IMR-90 (cell line): ENCODE results near the gene FES. TPM values are rescaled to one million over a fixed set of nuclear protein-coding genes. Genes with fewer than 3 reads are reported as not detected.

Source experiments
- ATAC-seq: fragments of 200-7000 bp; cut with Tn5 transposase; 2 replicates; pipeline ENCODE4 v1.9.1; 2020; ENCODE audit warnings: low read depth, mild to moderate bottlenecking, moderate library complexity
- BruUV-seq: library from RNA; stranded (reverse); fragments of 400-500 nt; replicated peaks from 2 replicates; lab custom pipeline; 2021; lab: Mats Ljungman, UMichigan
- CTCF ChIA-PET: fragments of 300-600 bp; formaldehyde crosslinking; extraction: SDS; loops from one replicate; lab custom pipeline; 2021; ENCODE audit warnings: antibody characterized with exemption; lab: Yijun Ruan, JAX
- POLR2A ChIA-PET: fragments of 300-600 bp; sonication (Branson Sonifier 250); formaldehyde crosslinking; loops from one replicate; lab custom pipeline; 2022; ENCODE audit warnings: antibody characterized with exemption; ENCODE audit not compliant: unreplicated experiment; lab: Charles Lee
- DNase-seq: peaks from one replicate; pipeline ENCODE4 v3.0.0; 2013
- H2AFZ ChIP-seq: replicated peaks from 2 replicates; pipeline ENCODE3; 2013; ENCODE audit warnings: low read length, mild to moderate bottlenecking; ENCODE audit not compliant: poor library complexity
- H2AK5ac ChIP-seq: 2 replicates; pipeline ENCODE4 v1.6.1; 2013; ENCODE audit warnings: low read depth, low read length, inconsistent platforms
- H2AK9ac ChIP-seq: replicated peaks from 2 replicates; pipeline ENCODE3; 2013; ENCODE audit warnings: mild to moderate bottlenecking, low read depth, low read length, moderate library complexity; ENCODE audit not compliant: poor library complexity
- H2BK120ac ChIP-seq: 2 replicates; pipeline ENCODE4 v1.6.1; 2013; ENCODE audit warnings: low read depth, low read length, inconsistent platforms
- H2BK15ac ChIP-seq: 3 replicates; pipeline ENCODE4 v1.6.1; 2013; ENCODE audit warnings: low read depth, low read length, inconsistent platforms
- H2BK20ac ChIP-seq: 2 replicates; pipeline ENCODE4 v1.6.1; 2013; ENCODE audit warnings: low read depth, mild to moderate bottlenecking, inconsistent platforms, low read length, moderate library complexity
- H2BK5ac ChIP-seq: 2 replicates; pipeline ENCODE4 v1.6.1; 2013; ENCODE audit warnings: mild to moderate bottlenecking, low read depth, low read length, inconsistent platforms; ENCODE audit not compliant: poor library complexity, severe bottlenecking
- H3K14ac ChIP-seq: replicated peaks from 2 replicates; pipeline ENCODE4 v1.6.1; 2013; ENCODE audit warnings: low read depth, low read length, inconsistent platforms
- H3K18ac ChIP-seq: 2 replicates; pipeline ENCODE4 v1.6.1; 2013; ENCODE audit warnings: low read depth, low read length, control low read depth
- H3K23ac ChIP-seq: 2 replicates; pipeline ENCODE4 v1.6.1; 2013; ENCODE audit warnings: low read depth, low read length, inconsistent platforms
- H3K27ac ChIP-seq: 2 replicates; pipeline ENCODE4 v1.5.1; 2013; ENCODE audit warnings: mild to moderate bottlenecking, control low read depth, low read length; ENCODE audit not compliant: insufficient read depth
- H3K27me3 ChIP-seq: 2 replicates; pipeline ENCODE4 v1.6.1; 2013; ENCODE audit warnings: low read length; ENCODE audit not compliant: control insufficient read depth, insufficient read depth
- H3K36me3 ChIP-seq: 2 replicates; pipeline ENCODE4 v1.6.1; 2013; ENCODE audit warnings: low read length, mixed read lengths; ENCODE audit not compliant: control insufficient read depth, insufficient read depth
- H3K4ac ChIP-seq: 2 replicates; pipeline ENCODE4 v1.6.1; 2013; ENCODE audit warnings: low read depth, low read length, inconsistent platforms
- H3K4me1 ChIP-seq: 2 replicates; pipeline ENCODE4 v1.6.1; 2013; ENCODE audit warnings: low read length, mixed read lengths; ENCODE audit not compliant: control insufficient read depth, insufficient read depth
- H3K4me2 ChIP-seq: 2 replicates; pipeline ENCODE4 v1.6.1; 2013; ENCODE audit warnings: low read depth, mild to moderate bottlenecking, control low read depth, low read length, moderate library complexity
- H3K4me3 ChIP-seq: 2 replicates; pipeline ENCODE4 v1.5.1; 2013; ENCODE audit warnings: low read depth, mild to moderate bottlenecking, control low read depth, low read length, moderate library complexity; ENCODE audit not compliant: insufficient read depth
- H3K56ac ChIP-seq: 2 replicates; pipeline ENCODE4 v1.6.1; 2013; ENCODE audit warnings: low read length, inconsistent platforms; ENCODE audit not compliant: insufficient read depth; ENCODE audit errors: extremely low read depth
- H3K79me1 ChIP-seq, 2 experiments: 2 replicates each; pipeline ENCODE4 v1.6.1; 2013; ENCODE audit warnings: low read length in 2 of 2, inconsistent platforms in 1 of 2, low read depth in 1 of 2
- H3K9ac ChIP-seq: 2 replicates; pipeline ENCODE4 v1.6.1; 2013; ENCODE audit warnings: low read depth, low read length, control low read depth
- H3K9me1 ChIP-seq: 2 replicates; pipeline ENCODE4 v1.6.1; 2013; ENCODE audit warnings: low read length, inconsistent platforms; ENCODE audit not compliant: insufficient read depth
- H3K9me3 ChIP-seq: 2 replicates; pipeline ENCODE4 v1.6.1; 2013; ENCODE audit warnings: low read length; ENCODE audit not compliant: control insufficient read depth, insufficient read depth
- H4K20me1 ChIP-seq: 2 replicates; pipeline ENCODE4 v1.6.1; 2013; ENCODE audit warnings: low read length, inconsistent platforms; ENCODE audit not compliant: insufficient read depth
- H4K5ac ChIP-seq: 2 replicates; pipeline ENCODE4 v1.6.1; 2013; ENCODE audit warnings: mild to moderate bottlenecking, low read depth, low read length, control low read depth
- H4K8ac ChIP-seq, 2 experiments: 2 replicates each; pipeline ENCODE4 v1.6.1; 2013; ENCODE audit warnings: low read depth in 2 of 2, low read length in 2 of 2, control low read depth in 1 of 2, inconsistent platforms in 1 of 2
- H4K91ac ChIP-seq: 2 replicates; pipeline ENCODE4 v1.6.1; 2013; ENCODE audit warnings: low read depth, low read length, inconsistent platforms; ENCODE audit not compliant: insufficient read depth
- MXI1 ChIP-seq: IDR thresholded peaks from 2 replicates; pipeline ENCODE4 v1.6.1; 2012; ENCODE audit warnings: low read depth, mild to moderate bottlenecking, low read length, moderate library complexity, borderline replicate concordance
- NFE2L2 ChIP-seq: fragments of 150-350 bp; IDR thresholded peaks from 2 replicates; pipeline ENCODE4 v1.6.1; 2016; ENCODE audit warnings: low read depth, mild to moderate bottlenecking, low read length
- POLR2A ChIP-seq: IDR thresholded peaks from 2 replicates; pipeline ENCODE4 v1.6.1; 2012; ENCODE audit warnings: mild to moderate bottlenecking, low read depth, low read length
- RFX5 ChIP-seq: IDR thresholded peaks from 2 replicates; pipeline ENCODE4 v1.8.0; 2012; ENCODE audit warnings: low read depth, mild to moderate bottlenecking, low read length, moderate library complexity
- USF2 ChIP-seq: fragments of 150-350 bp; IDR thresholded peaks from 2 replicates; pipeline ENCODE4 v1.6.1; 2017; ENCODE audit warnings: mild to moderate bottlenecking, antibody characterized with exemption, low read length, low read depth
- WGBS, 2 experiments: methylation state at CpG; one replicate each; pipeline versions ENCODE4 v1.1.5 to v1.1.7; 2013; ENCODE audit warnings: missing lambda C conversion rate in 2 of 2; ENCODE audit not compliant: insufficient read length in 1 of 2; ENCODE audit errors: extremely low coverage in 2 of 2; 5-methylcytosine and 5-hydroxymethylcytosine counted together
- dilution Hi-C: fragments of 300-500 bp; cut with HindIII; formaldehyde crosslinking; loops from one replicate; pipeline ENCODE4 v1.14.3; 2018; ENCODE audit warnings: low sequenced_read_pairs; ENCODE audit not compliant: unreplicated experiment
- in situ Hi-C: fragments of 300-500 bp; cut with MboI; formaldehyde crosslinking; loops from 3 replicates; pipeline ENCODE4 v1.14.3; 2019; ENCODE audit warnings: low sequenced_read_pairs, inconsistent platforms, mixed read lengths
- intact Hi-C: fragments of 100-400 bp; cut with micrococcal nuclease; formaldehyde crosslinking; loops from 2 replicates; pipeline ENCODE4 v1.10.0; 2022
- polyA plus RNA-seq, 3 experiments: library from polyadenylated mRNA; depleted of rRNA; stranded (reverse); fragments of >200 nt; gene quantifications; 2 replicates each; pipeline ENCODE4 v1.2.3, GENCODE V29; 2012; ENCODE audit warnings: low replicate concordance in 1 of 3
- total RNA-seq: library from RNA; depleted of rRNA; stranded (reverse); fragments of >200 nt; gene quantifications from 2 replicates; pipeline ENCODE4 v1.2.3, GENCODE V29; 2012

Gene FES
- total and polyA plus RNA-seq, 2 of the 4 experiments (the other 2 are of a cell fraction), result 10.5 to 11.7 TPM

GRCh38 chr15:90942354-90943120 is 58.2 kb downstream of the FES start:
- no peak overlapping the region for H3K18ac ChIP-seq
- H2BK20ac ChIP-seq, result no peak overlapping the region
- H3K23ac ChIP-seq, result no peak overlapping the region
- no peak overlapping the region for H3K27ac ChIP-seq
- no peaks in the 10 kb centered on the region for H3K9me3 ChIP-seq
- no peaks in the 10 kb centered on the region for H3K27me3 ChIP-seq
- no peak overlapping the region for H3K9ac ChIP-seq
- BruUV-seq, result no TSS peak
- H2AK9ac ChIP-seq, result peak overlapping the region; percentile 31
- no peak overlapping the region for H2BK120ac ChIP-seq
- 100% methylated on average over 1 of the region's 12 CpGs; no CpG with 5 or more reads in 1 of the 2 experiments for WGBS, 2 experiments
- TF ChIP-seq NFE2L2, result no peak
- no peak for TF ChIP-seq POLR2A
- no peak for TF ChIP-seq MXI1
- TF ChIP-seq USF2, result no peak
- no peak for TF ChIP-seq RFX5
- H3K4ac ChIP-seq, result no peak overlapping the region
- H4K5ac ChIP-seq, result no peak overlapping the region
- no peak overlapping the region for H3K14ac ChIP-seq
- intact Hi-C loops, result no loop called here
- H4K8ac ChIP-seq, result no peak overlapping the region
- H3K36me3 ChIP-seq, result peaks cover 71% of the 10 kb centered on the region
- CTCF ChIA-PET, result interaction anchor here (0.6 to 1.2 kb wide), 3 partner anchors 8 to 43 kb away, joined by 3 to 8 read pairs (median 6); partner anchors contain the start of gene UNC45A
- no peak for ATAC-seq
- H3K9me1 ChIP-seq, result 0 out of 2 replicates have a peak, but pooled peaks cover 4% of the 10 kb centered on the region
- H3K79me1 ChIP-seq, result peaks cover 13 to 21% of the 10 kb centered on the region in 2 experiments
- H3K56ac ChIP-seq, result no peak overlapping the region
- no peak overlapping the region for H2BK15ac ChIP-seq
- no peak overlapping the region for H3K4me2 ChIP-seq
- DNase-seq, result no peak
- H2AK5ac ChIP-seq, result no peak overlapping the region
- POLR2A ChIA-PET, result no interaction called here
- peaks cover 3% of the 10 kb centered on the region; the same call in 1 of the 2 replicates for H4K20me1 ChIP-seq
- H2AFZ ChIP-seq, result no peak overlapping the region
- no peak overlapping the region for H3K4me3 ChIP-seq
- in situ Hi-C loops, result no loop called here
- H4K91ac ChIP-seq, result no peak overlapping the region
- dilution Hi-C loops, result no loop called here
- H3K4me1 ChIP-seq, result no peaks in the 10 kb centered on the region
- H2BK5ac ChIP-seq, result no peak overlapping the region
